Suppressor macrophage (primary cell): ENCODE results near the gene ARL6IP6.
A peak's percentile ranks its signal among the peaks of the same experiment; 100 is the strongest.
"Not testable (repeated sequence)": the region's sequence is repeated elsewhere in the genome, so short reads cannot be mapped to it uniquely, and the experiment has no call there.

Experiments
- DNase-seq, 4 experiments: peaks; one replicate each; pipeline ENCODE4 v3.0.0-alpha.2; 2020 to 2022

Gene ARL6IP6

GRCh38 chr2:152723918-152724317 is 5.5 kb downstream of the ARL6IP6 start:
- no peak for DNase-seq

GRCh38 chr2:152729844-152730243 is 11.4 kb downstream of the ARL6IP6 start:
- DNase-seq: no peak

- DNase-seq: peak; percentile 11 to 57 (median 46)
These were observed 12.3 kb downstream of the ARL6IP6 start for GRCh38 chr2:152730591-152731333.

- DNase-seq: not testable (repeated sequence)
These were observed 19.1 kb downstream of the ARL6IP6 start for GRCh38 chr2:152737509-152737908.

- DNase-seq: no peak
These were observed 20.0 kb downstream of the ARL6IP6 start for GRCh38 chr2:152738438-152738837.

- not testable (repeated sequence) for DNase-seq
These were observed 21.3 kb downstream of the ARL6IP6 start for GRCh38 chr2:152739705-152740104.

GRCh38 chr2:152740743-152741328 is 22.4 kb downstream of the ARL6IP6 start:
- DNase-seq: peak in 3 of 4 experiments; percentile 32 to 79 (median 72)

GRCh38 chr2:152743002-152743401 is 24.6 kb downstream of the ARL6IP6 start:
- no peak for DNase-seq

GRCh38 chr2:152747751-152748150 is 29.3 kb downstream of the ARL6IP6 start:
- not testable (repeated sequence) for DNase-seq

- DNase-seq: no peak
These were observed 36.6 kb downstream of the ARL6IP6 start for GRCh38 chr2:152755029-152755428.

GRCh38 chr2:152759290-152760072 is 41.1 kb downstream of the ARL6IP6 start:
- DNase-seq: no peak

- DNase-seq: no peak
These were observed 42.8 kb downstream of the ARL6IP6 start for GRCh38 chr2:152761214-152761613.

GRCh38 chr2:152762202-152762601 is 43.8 kb downstream of the ARL6IP6 start:
- DNase-seq: peak in 2 of 4 experiments; percentile 12 to 16

GRCh38 chr2:152763208-152763607 is 44.8 kb downstream of the ARL6IP6 start:
- DNase-seq: not testable (repeated sequence)

GRCh38 chr2:152763651-152764050 is 45.2 kb downstream of the ARL6IP6 start:
- DNase-seq: no peak

- no peak for DNase-seq
These were observed 48.5 kb downstream of the ARL6IP6 start for GRCh38 chr2:152766928-152767327.

GRCh38 chr2:152781175-152781574 is 62.8 kb downstream of the ARL6IP6 start:
- DNase-seq: no peak

- no peak for DNase-seq
These were observed 63.8 kb downstream of the ARL6IP6 start for GRCh38 chr2:152782171-152782570.

GRCh38 chr2:152790883-152791282 is 72.5 kb downstream of the ARL6IP6 start:
- DNase-seq: no peak

GRCh38 chr2:152791979-152792378 is 73.6 kb downstream of the ARL6IP6 start:
- no peak for DNase-seq

- DNase-seq: no peak
These were observed 74.6 kb downstream of the ARL6IP6 start for GRCh38 chr2:152792974-152793373.

- DNase-seq: no peak
These were observed 78.5 kb downstream of the ARL6IP6 start for GRCh38 chr2:152796941-152797340.

- DNase-seq: no peak
These were observed 86.4 kb downstream of the ARL6IP6 start for GRCh38 chr2:152804687-152805408.
